ENCODE measurements around the gene MPP2. TPM values are rescaled to one million over a fixed set of nuclear protein-coding genes. Genes with fewer than 3 reads are reported as not detected.

MPP2 gene
- total RNA-seq, 1 donor from 2014 or later = 7.0 TPM

- peaks cover 16% of the 10 kb centered on the region for H3K27me3 Mint-ChIP-seq (ENCODE audit: low read depth)
- H3K27ac Mint-ChIP-seq (ENCODE audit: unreplicated experiment) = no peak overlapping the region
Observed at GRCh38 chr17:43852571-43852970, 54.8 kb downstream of the MPP2 start.

GRCh38 chr17:43849116-43849515 is 58.2 kb downstream of the MPP2 start:
- Mint-ChIP-seq H3K36me3 (ENCODE audit: low read depth) (no peaks in the 10 kb centered on the region), H3K9me3 (ENCODE audit: low read depth) (no peaks in the 10 kb centered on the region), H3K27ac (ENCODE audit: unreplicated experiment) (no peak overlapping the region), H3K4me3 (ENCODE audit: unreplicated experiment) (no peak overlapping the region), H3K4me1 (ENCODE audit: low read depth) (peaks cover 8% of the 10 kb centered on the region), H3K27me3 (ENCODE audit: low read depth) (peaks cover 6% of the 10 kb centered on the region)
- no peak for DNase-seq (ENCODE audit: low spot score)
- TF ChIP-seq CTCF (IDR thresholded peaks at IDR 0.05) = no peak

More at GRCh38 chr17:43852571-43852970, 54.8 kb downstream of the MPP2 start:
- Mint-ChIP-seq H3K36me3 (ENCODE audit: low read depth) (no peaks in the 10 kb centered on the region), H3K4me1 (ENCODE audit: low read depth) (no peaks in the 10 kb centered on the region), H3K9me3 (ENCODE audit: low read depth) (no peaks in the 10 kb centered on the region), H3K4me3 (ENCODE audit: unreplicated experiment) (no peak overlapping the region)
- no peak for DNase-seq (ENCODE audit: low spot score)
- TF ChIP-seq CTCF (IDR thresholded peaks at IDR 0.05) = no peak

- DNase-seq (ENCODE audit: low spot score) = no peak
- no peak overlapping the region for H3K4me3 Mint-ChIP-seq (ENCODE audit: unreplicated experiment)
- H3K27ac Mint-ChIP-seq (ENCODE audit: unreplicated experiment) = no peak overlapping the region
- TF ChIP-seq CTCF (IDR thresholded peaks at IDR 0.05) = no peak
- H3K27me3 Mint-ChIP-seq (ENCODE audit: low read depth) = peaks cover 6% of the 10 kb centered on the region
- peaks cover 8% of the 10 kb centered on the region for H3K4me1 Mint-ChIP-seq (ENCODE audit: low read depth)
- H3K36me3 Mint-ChIP-seq (ENCODE audit: low read depth) = no peaks in the 10 kb centered on the region
- H3K9me3 Mint-ChIP-seq (ENCODE audit: low read depth) = no peaks in the 10 kb centered on the region
Observed at GRCh38 chr17:43848601-43849000, 58.7 kb downstream of the MPP2 start.

GRCh38 chr17:43846963-43847371 is 60.4 kb downstream of the MPP2 start, which contains the start of gene CD300LG:
CD300LG (plus strand) TSS chr17:43847176; CDS start chr17:43847217, 41 bp downstream.
- H3K27ac Mint-ChIP-seq (ENCODE audit: unreplicated experiment) = peak within 1 kb of the TSS; percentile 59
- H3K4me3 Mint-ChIP-seq (ENCODE audit: unreplicated experiment) = no peak within 1 kb of the TSS
- DNase-seq (ENCODE audit: low spot score) = no peak
- peaks cover 3% of the 10 kb centered on the region for H3K27me3 Mint-ChIP-seq (ENCODE audit: low read depth)
- H3K36me3 Mint-ChIP-seq (ENCODE audit: low read depth) = no peaks in the 10 kb centered on the region
- TF ChIP-seq CTCF (IDR thresholded peaks at IDR 0.05) = no peak
- H3K4me1 Mint-ChIP-seq (ENCODE audit: low read depth) = peaks cover 16% of the 10 kb centered on the region
- no peaks in the 10 kb centered on the region for H3K9me3 Mint-ChIP-seq (ENCODE audit: low read depth)

GRCh38 chr17:43846221-43846712 is 61.1 kb downstream of the MPP2 start:
- TF ChIP-seq CTCF (IDR thresholded peaks at IDR 0.05) = peak; percentile 96
- H3K27ac Mint-ChIP-seq (ENCODE audit: unreplicated experiment) = peak overlapping the region; percentile 59
- no peaks in the 10 kb centered on the region for H3K27me3 Mint-ChIP-seq (ENCODE audit: low read depth)
- H3K4me3 Mint-ChIP-seq (ENCODE audit: unreplicated experiment) = no peak overlapping the region
- no peaks in the 10 kb centered on the region for H3K36me3 Mint-ChIP-seq (ENCODE audit: low read depth)
- no peak for DNase-seq (ENCODE audit: low spot score)
- H3K9me3 Mint-ChIP-seq (ENCODE audit: low read depth) = no peaks in the 10 kb centered on the region
- H3K4me1 Mint-ChIP-seq (ENCODE audit: low read depth) = peaks cover 23% of the 10 kb centered on the region

Measured in chondrocyte (in vitro differentiated cells).